Mesenchymal stem cell (in vitro differentiated cells and primary cell): ENCODE measurements around the gene DPM2.

Experiments
- DNase-seq: peaks from one replicate; pipeline ENCODE4 v3.0.0-alpha.2; 2013
- H2AFZ ChIP-seq: one replicate; pipeline ENCODE4 v1.6.1; 2013; ENCODE audit warnings: low read depth, mild to moderate bottlenecking, control low read depth, inconsistent platforms, low read length, moderate library complexity
- H2AK5ac ChIP-seq: 2 replicates; pipeline ENCODE4 v1.6.1; 2013; ENCODE audit warnings: low read length, moderate library complexity, mild to moderate bottlenecking, inconsistent platforms; ENCODE audit not compliant: severe bottlenecking
- H2BK120ac ChIP-seq: one replicate; pipeline ENCODE4 v1.6.1; 2013; ENCODE audit warnings: low read depth, mild to moderate bottlenecking, inconsistent platforms, low read length, moderate library complexity
- H2BK12ac ChIP-seq, 2 experiments: one replicate each; pipeline ENCODE4 v1.6.1; 2013; ENCODE audit warnings: inconsistent platforms in 2 of 2, low read length in 2 of 2, mild to moderate bottlenecking in 2 of 2, moderate library complexity in 2 of 2, control low read depth in 1 of 2
- H2BK15ac ChIP-seq: one replicate; pipeline ENCODE4 v1.6.1; 2013; ENCODE audit warnings: mild to moderate bottlenecking, low read depth, inconsistent platforms; ENCODE audit not compliant: poor library complexity, severe bottlenecking
- H2BK5ac ChIP-seq: 2 replicates; pipeline ENCODE4 v1.6.1; 2013; ENCODE audit warnings: low read depth, mild to moderate bottlenecking, low read length, control low read depth, inconsistent platforms; ENCODE audit not compliant: poor library complexity, severe bottlenecking
- H3K14ac ChIP-seq, 2 experiments: one replicate each; pipeline ENCODE4 v1.6.1; 2013; ENCODE audit warnings: inconsistent platforms in 2 of 2, low read length in 2 of 2, control low read depth in 1 of 2, mild to moderate bottlenecking in 1 of 2, moderate library complexity in 1 of 2
- H3K18ac ChIP-seq, 2 experiments: one replicate each; pipeline ENCODE4 v1.6.1; 2013; ENCODE audit warnings: inconsistent platforms in 2 of 2, low read length in 2 of 2, control low read depth in 1 of 2, low read depth in 1 of 2, mild to moderate bottlenecking in 1 of 2
- H3K23ac ChIP-seq, 2 experiments: one replicate each; pipeline ENCODE4 v1.6.1; 2013; ENCODE audit warnings: inconsistent platforms in 2 of 2, low read length in 2 of 2, mild to moderate bottlenecking in 2 of 2, moderate library complexity in 2 of 2, control low read depth in 1 of 2
- H3K27ac ChIP-seq: 2 replicates; pipeline ENCODE4 v1.5.1; 2013; ENCODE audit warnings: mild to moderate bottlenecking, moderate library complexity, low read length, control low read depth, inconsistent platforms; ENCODE audit not compliant: poor library complexity, severe bottlenecking
- H3K27me3 ChIP-seq, 2 experiments: 2 replicates each; pipeline versions ENCODE4 v1.6.1 to v1.7.0; 2013; ENCODE audit warnings: low read length in 2 of 2, mild to moderate bottlenecking in 2 of 2, moderate library complexity in 2 of 2, control low read depth in 1 of 2, inconsistent platforms in 1 of 2; ENCODE audit not compliant: control insufficient read depth in 1 of 2, insufficient read depth in 1 of 2
- H3K36me3 ChIP-seq, 2 experiments: 2 replicates each; pipeline versions ENCODE4 v1.6.1 to v1.7.0; 2013; ENCODE audit warnings: low read length in 2 of 2, control low read depth in 1 of 2, inconsistent platforms in 1 of 2, low read depth in 1 of 2, mild to moderate bottlenecking in 1 of 2; ENCODE audit not compliant: insufficient read depth in 2 of 2, control insufficient read depth in 1 of 2
- H3K4ac ChIP-seq, 2 experiments: one replicate each; pipeline ENCODE4 v1.6.1; 2013; ENCODE audit warnings: inconsistent platforms in 2 of 2, low read length in 2 of 2, mild to moderate bottlenecking in 2 of 2, moderate library complexity in 2 of 2, control low read depth in 1 of 2, low read depth in 1 of 2
- H3K4me1 ChIP-seq: 2 replicates; pipeline ENCODE4 v1.6.1; 2013; ENCODE audit warnings: low read depth, low read length, control low read depth; ENCODE audit not compliant: control insufficient read depth, insufficient read depth
- H3K4me2 ChIP-seq: 2 replicates; pipeline ENCODE4 v1.6.1; 2013; ENCODE audit warnings: low read length, mild to moderate bottlenecking, inconsistent platforms; ENCODE audit not compliant: poor library complexity, severe bottlenecking
- H3K4me3 ChIP-seq, 2 experiments: 2 replicates each; pipeline versions ENCODE4 v1.5.1 to v1.7.0; 2013; ENCODE audit warnings: low read length in 2 of 2, mild to moderate bottlenecking in 2 of 2, control low read depth in 1 of 2, low read depth in 1 of 2; ENCODE audit not compliant: insufficient read depth in 1 of 2
- H3K79me1 ChIP-seq: replicated peaks from 2 replicates; pipeline ENCODE4 v1.6.1; 2013; ENCODE audit warnings: mild to moderate bottlenecking, control low read depth, low read length, inconsistent platforms; ENCODE audit not compliant: poor library complexity, severe bottlenecking
- H3K9ac ChIP-seq: 2 replicates; pipeline ENCODE4 v1.7.0; 2013; ENCODE audit warnings: mild to moderate bottlenecking, low read length, moderate library complexity
- H3K9me3 ChIP-seq: 2 replicates; pipeline ENCODE4 v1.7.0; 2013; ENCODE audit warnings: mild to moderate bottlenecking, low read length; ENCODE audit not compliant: control insufficient read depth
- H4K8ac ChIP-seq: one replicate; pipeline ENCODE4 v1.6.1; 2013; ENCODE audit warnings: inconsistent platforms, mild to moderate bottlenecking, low read length, moderate library complexity
- H4K91ac ChIP-seq: one replicate; pipeline ENCODE4 v1.6.1; 2013; ENCODE audit warnings: mild to moderate bottlenecking, low read length, inconsistent platforms
- WGBS: methylation state at CpG from one replicate; pipeline ENCODE4 v1.1.7; 2013; ENCODE audit warnings: mixed read lengths; 5-methylcytosine and 5-hydroxymethylcytosine counted together

The DPM2 gene

DNA sequence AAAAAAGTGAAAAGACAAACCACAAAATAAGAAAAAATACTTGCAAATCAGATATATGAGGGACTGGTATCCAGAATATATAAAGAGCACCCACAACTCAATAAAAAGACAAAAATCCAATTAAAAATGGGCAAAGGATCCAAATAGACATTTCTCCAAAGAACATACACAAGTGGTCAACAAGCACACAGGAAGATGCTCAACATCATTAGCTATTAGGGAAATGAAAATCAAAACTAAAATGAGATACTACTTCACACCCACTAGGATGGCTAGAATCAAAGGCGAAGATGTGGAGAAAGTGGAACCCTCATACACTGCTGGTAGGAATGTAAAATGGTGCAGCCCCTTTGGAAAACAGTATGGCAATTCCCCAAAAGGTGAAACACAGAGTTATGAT is 21.1 kb upstream of the DPM2 start:
- peaks cover 34% of the 10 kb centered on the region for H3K4me1 ChIP-seq
- no peak overlapping the region for H4K8ac ChIP-seq
- H3K4me3 ChIP-seq = no peak overlapping the region
- H3K27me3 ChIP-seq = no peaks in the 10 kb centered on the region
- H3K27ac ChIP-seq = no peak overlapping the region
- no peak for DNase-seq
- H2BK5ac ChIP-seq = no peak overlapping the region
- no peak overlapping the region for H3K18ac ChIP-seq
- no peak overlapping the region for H2BK120ac ChIP-seq
- H3K4ac ChIP-seq = no peak overlapping the region
- peaks cover 47% of the 10 kb centered on the region for H3K79me1 ChIP-seq
- peaks cover 0 to 10% of the 10 kb centered on the region in 2 experiments for H3K36me3 ChIP-seq
- no peak overlapping the region for H2AFZ ChIP-seq
- H4K91ac ChIP-seq = no peak overlapping the region
- no peak overlapping the region for H3K23ac ChIP-seq
- WGBS = 100% methylated on average over 1 of the region's 1 CpG
- H2BK12ac ChIP-seq = no peak overlapping the region
- H3K14ac ChIP-seq = no peak overlapping the region
- no peak overlapping the region for H2AK5ac ChIP-seq
- no peak overlapping the region for H3K4me2 ChIP-seq
- H3K9ac ChIP-seq = no peak overlapping the region
- no peak overlapping the region for H2BK15ac ChIP-seq
- no peaks in the 10 kb centered on the region for H3K9me3 ChIP-seq

DNA sequence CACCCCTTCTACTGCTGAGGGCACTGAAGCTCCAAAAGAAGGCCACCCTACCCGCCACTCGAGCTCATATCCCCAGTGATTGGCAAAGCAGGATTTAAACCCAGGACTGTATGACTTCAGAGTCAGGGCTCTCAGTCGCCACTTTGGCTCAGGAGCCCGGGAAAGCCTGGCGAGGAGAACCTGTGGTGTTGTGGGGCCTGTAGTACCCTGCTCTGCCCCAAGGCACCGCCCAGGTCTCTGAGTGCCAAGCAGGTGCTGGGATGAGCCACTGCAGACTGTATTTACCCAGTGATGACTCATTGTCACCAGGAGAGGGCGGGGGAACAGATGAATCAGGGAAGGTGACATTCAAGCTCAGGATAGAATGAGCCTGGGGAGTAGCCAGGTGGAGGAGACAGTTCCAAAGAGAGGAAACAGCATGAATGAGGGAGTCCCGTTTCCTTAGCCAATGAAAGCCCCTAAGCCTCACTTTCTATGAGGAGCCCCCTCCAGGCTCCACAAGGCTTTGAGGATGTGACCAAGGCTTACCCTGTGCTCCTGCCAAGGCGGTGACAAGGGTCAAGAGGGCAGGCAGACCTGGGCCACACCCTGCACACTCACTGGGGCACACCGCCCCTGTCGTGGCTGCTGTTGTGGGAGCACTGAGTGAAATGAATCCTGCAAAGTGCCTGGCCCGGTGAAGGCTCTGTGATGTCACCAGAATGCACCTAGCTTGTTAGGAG is 17.8 kb upstream of the DPM2 start:
- WGBS = 70% methylated on average over 12 of the region's 12 CpGs
- peak overlapping the region in 1 of 2 experiments; percentile 55 for H3K18ac ChIP-seq
- H2BK15ac ChIP-seq = no peak overlapping the region
- no peak overlapping the region for H3K27ac ChIP-seq
- H3K36me3 ChIP-seq = peaks cover 4 to 10% of the 10 kb centered on the region in 2 experiments
- no peak for DNase-seq
- peak overlapping the region in 1 of 2 experiments; percentile 21 for H2BK12ac ChIP-seq
- H4K91ac ChIP-seq = peak overlapping the region; percentile 25
- no peak overlapping the region for H2AK5ac ChIP-seq
- H4K8ac ChIP-seq = no peak overlapping the region
- H3K4me3 ChIP-seq = no peak overlapping the region
- H3K9me3 ChIP-seq = no peaks in the 10 kb centered on the region
- H3K27me3 ChIP-seq = no peaks in the 10 kb centered on the region
- peak overlapping the region in 1 of 2 experiments; percentile 90 for H3K14ac ChIP-seq
- peaks cover 26% of the 10 kb centered on the region for H3K4me1 ChIP-seq
- H3K79me1 ChIP-seq = peaks cover 36% of the 10 kb centered on the region
- H3K9ac ChIP-seq = no peak overlapping the region
- peak overlapping the region; percentile 23 for H2AFZ ChIP-seq
- H2BK120ac ChIP-seq = no peak overlapping the region
- peak overlapping the region in 1 of 2 experiments; percentile 47 for H3K4ac ChIP-seq
- H3K23ac ChIP-seq = peak overlapping the region in 1 of 2 experiments; percentile 66
- no peak overlapping the region for H2BK5ac ChIP-seq
- H3K4me2 ChIP-seq = no peak overlapping the region

DNA sequence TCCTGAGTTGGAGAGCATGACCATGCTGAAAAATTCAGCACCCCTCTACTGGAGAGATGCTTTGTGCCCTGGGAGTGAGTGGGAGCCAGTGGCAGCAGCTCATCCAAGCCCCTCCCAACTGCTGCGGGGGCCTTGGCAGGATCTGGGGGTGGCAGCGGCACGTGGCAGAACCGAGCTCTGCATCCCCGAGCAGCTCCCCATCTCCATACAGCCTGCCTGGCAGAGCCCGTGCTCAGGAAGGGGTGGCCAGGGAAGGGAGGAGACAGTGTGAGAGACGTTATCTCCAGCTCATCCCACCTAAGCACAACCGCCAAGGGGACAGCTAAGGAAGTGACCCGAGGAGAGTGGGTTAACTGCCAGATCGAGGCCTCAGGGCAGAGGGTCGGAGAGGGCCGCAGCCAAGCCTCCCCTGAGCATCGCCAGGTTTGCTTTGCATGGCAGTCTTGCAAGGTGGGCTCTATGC is 17.2 kb upstream of the DPM2 start:
- Histone ChIP-seq H3K27me3 (no peaks in the 10 kb centered on the region), H3K9me3 (no peaks in the 10 kb centered on the region), H3K4me3 (no peak overlapping the region), H4K8ac (no peak overlapping the region), H2AK5ac (no peak overlapping the region), H3K4me1 (peaks cover 21% of the 10 kb centered on the region), H3K18ac (no peak overlapping the region), H3K27ac (no peak overlapping the region), H3K4ac (no peak overlapping the region), H3K79me1 (peaks cover 32% of the 10 kb centered on the region), H3K14ac (peak overlapping the region in 1 of 2 experiments; percentile 21), H3K23ac (no peak overlapping the region), H3K36me3 (peaks cover 4 to 14% of the 10 kb centered on the region in 2 experiments), H3K4me2 (no peak overlapping the region), H2BK15ac (no peak overlapping the region), H3K9ac (no peak overlapping the region), H2AFZ (no peak overlapping the region), H2BK120ac (no peak overlapping the region), H2BK5ac (no peak overlapping the region), H2BK12ac (no peak overlapping the region), H4K91ac (no peak overlapping the region)
- no peak for DNase-seq
- WGBS = 89% methylated on average over 11 of the region's 13 CpGs

DNA sequence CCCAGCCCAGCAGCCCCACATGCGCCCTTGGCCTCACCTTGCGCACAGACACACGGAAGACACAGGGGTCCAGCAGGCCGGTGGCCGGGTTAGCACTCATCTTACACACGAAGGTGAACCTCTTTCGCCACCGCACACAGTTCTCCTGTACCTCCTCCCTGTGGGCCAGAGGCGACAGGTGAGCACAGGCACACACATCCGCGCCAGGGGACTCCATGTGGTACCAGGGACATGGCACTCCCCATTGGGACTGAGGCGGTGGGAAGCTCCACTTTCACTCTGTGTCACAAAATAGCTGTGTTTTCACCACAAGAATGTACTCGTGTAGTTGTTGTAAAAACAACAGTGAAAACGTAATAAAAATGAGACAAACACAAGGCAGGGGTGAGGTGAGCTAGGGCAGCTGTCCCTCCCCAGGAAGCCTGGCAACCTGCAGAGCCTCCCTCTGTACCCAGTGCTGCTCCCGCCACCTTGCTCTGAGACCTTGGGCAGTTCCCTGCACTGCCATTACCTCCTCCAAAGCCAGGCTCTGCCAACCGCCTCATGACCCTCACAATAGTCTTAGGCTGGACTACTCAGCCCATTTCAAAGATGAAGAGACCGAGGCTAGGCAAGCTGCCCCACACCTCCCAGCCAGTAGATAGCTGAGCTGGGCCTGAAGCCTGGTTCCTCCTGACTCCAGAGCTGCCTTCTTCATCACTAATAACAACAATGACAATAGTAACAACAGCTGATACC is 16.3 kb upstream of the DPM2 start:
- Histone ChIP-seq H3K27me3 (no peaks in the 10 kb centered on the region), H4K8ac (no peak overlapping the region), H3K4me2 (no peak overlapping the region), H3K14ac (no peak overlapping the region), H3K9me3 (no peaks in the 10 kb centered on the region), H3K9ac (no peak overlapping the region), H2BK5ac (no peak overlapping the region), H3K36me3 (peaks cover 4 to 20% of the 10 kb centered on the region in 2 experiments), H3K4me1 (peaks cover 21% of the 10 kb centered on the region), H2BK12ac (peak overlapping the region in 1 of 2 experiments; percentile 32), H2BK120ac (no peak overlapping the region), H4K91ac (no peak overlapping the region), H3K4me3 (no peak overlapping the region), H3K4ac (no peak overlapping the region), H3K18ac (no peak overlapping the region), H3K23ac (no peak overlapping the region), H2AK5ac (no peak overlapping the region), H3K27ac (no peak overlapping the region), H2BK15ac (no peak overlapping the region), H2AFZ (no peak overlapping the region), H3K79me1 (peaks cover 30% of the 10 kb centered on the region)
- WGBS = 94% methylated on average over 17 of the region's 17 CpGs
- no peak for DNase-seq
